Measurements from ENCODE around the gene PTGS1. TPM values are rescaled to one million over a fixed set of nuclear protein-coding genes. Genes with fewer than 3 reads are reported as not detected.

Gene PTGS1
- total RNA-seq, 1 donor from 2014 or later = 13.0 TPM

GRCh38 chr9:122331523-122331927, 39.3 kb upstream of the PTGS1 start:
- intact Hi-C loops (cut with DNase I) = no loop called here
- Histone ChIP-seq H3K27ac (no peak overlapping the region), H3K36me3 (peaks cover 3 to 4% of the 10 kb centered on the region in 2 donors), H3K4me1 (no peaks in the 10 kb centered on the region), H3K4me3 (no peak overlapping the region), H3K27me3 (no peaks in the 10 kb centered on the region), H3K9me3 (no peaks in the 10 kb centered on the region)
- no peak for TF ChIP-seq CTCF (IDR thresholded peaks at IDR 0.05)
- DNase-seq (ENCODE audit: low spot score in 2 of 2) = no peak

GRCh38 chr9:122332083-122332482, 38.7 kb upstream of the PTGS1 start:
- intact Hi-C loops (cut with DNase I) = no loop called here
- no peak for DNase-seq (ENCODE audit: low spot score in 2 of 2)
- Histone ChIP-seq H3K4me3 (no peak overlapping the region), H3K9me3 (no peaks in the 10 kb centered on the region), H3K36me3 (peaks cover 0 to 3% of the 10 kb centered on the region in 2 donors), H3K27me3 (no peaks in the 10 kb centered on the region), H3K4me1 (no peaks in the 10 kb centered on the region), H3K27ac (no peak overlapping the region)
- TF ChIP-seq CTCF (IDR thresholded peaks at IDR 0.05) = no peak

DNA sequence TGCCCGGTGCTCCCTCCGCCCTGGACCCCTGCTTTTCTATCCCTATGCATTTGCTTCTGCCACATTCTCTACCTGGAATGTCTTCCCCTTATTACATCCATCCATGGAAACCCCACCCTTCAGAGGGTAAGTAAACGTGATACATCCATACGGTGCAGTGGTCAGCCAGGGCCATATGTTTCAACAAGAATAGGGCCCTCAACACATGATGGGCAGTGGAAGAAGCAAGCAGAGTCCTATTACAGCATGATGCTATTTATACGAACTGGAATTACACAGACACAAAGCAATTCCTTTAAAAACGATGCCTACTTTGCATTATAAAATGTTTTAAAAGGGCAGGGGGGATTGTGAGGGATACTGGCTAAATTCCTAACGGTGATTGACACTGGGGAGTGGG, 38.2 kb upstream of the PTGS1 start:
- intact Hi-C loops (cut with DNase I) = no loop called here
- TF ChIP-seq CTCF (IDR thresholded peaks at IDR 0.05) = no peak
- H3K36me3 ChIP-seq = peaks cover 0 to 3% of the 10 kb centered on the region in 2 donors
- H3K27me3 ChIP-seq = no peaks in the 10 kb centered on the region
- no peak for DNase-seq (ENCODE audit: low spot score in 2 of 2)
- H3K4me1 ChIP-seq = no peaks in the 10 kb centered on the region
- H3K4me3 ChIP-seq = no peak overlapping the region
- H3K9me3 ChIP-seq = no peaks in the 10 kb centered on the region
- H3K27ac ChIP-seq = no peak overlapping the region

DNA sequence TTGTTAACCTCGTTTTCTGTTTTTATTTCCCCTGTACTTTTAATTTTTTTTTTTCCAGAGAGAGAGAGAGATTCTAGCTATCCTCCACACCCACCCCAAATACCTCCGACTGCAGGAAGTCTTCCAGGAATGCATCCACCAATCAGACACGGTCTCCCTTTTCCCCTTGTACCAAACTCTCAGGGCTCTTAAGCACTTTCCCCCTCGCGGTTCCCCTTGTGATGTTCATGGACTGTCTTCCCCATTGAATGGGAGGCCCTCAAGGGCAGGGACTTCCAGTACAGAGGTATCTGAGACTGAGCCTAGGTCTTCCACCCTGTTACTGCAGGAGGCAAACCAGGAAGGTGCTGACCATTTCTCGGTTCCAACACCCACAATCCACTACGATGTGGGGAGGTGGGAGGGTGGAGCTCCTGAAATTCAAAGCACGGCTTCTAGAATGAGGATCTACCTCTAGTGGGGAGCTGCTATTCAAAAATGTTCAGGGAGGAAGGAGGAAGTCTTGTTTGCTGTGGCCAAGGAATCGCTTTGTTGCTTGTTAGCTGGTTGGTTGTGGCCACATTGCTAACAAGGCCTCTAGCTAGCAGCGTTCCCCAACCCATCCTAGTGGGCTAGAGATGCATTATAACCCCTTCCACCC, 37.5 kb upstream of the PTGS1 start:
- Histone ChIP-seq H3K4me3 (no peak overlapping the region), H3K27me3 (no peaks in the 10 kb centered on the region), H3K4me1 (no peaks in the 10 kb centered on the region), H3K27ac (no peak overlapping the region), H3K36me3 (peaks cover 0 to 3% of the 10 kb centered on the region in 2 donors), H3K9me3 (no peaks in the 10 kb centered on the region)
- intact Hi-C loops (cut with DNase I) = no loop called here
- no peak for TF ChIP-seq CTCF (IDR thresholded peaks at IDR 0.05)
- no peak for DNase-seq (ENCODE audit: low spot score in 2 of 2)

- Histone ChIP-seq H3K9me3 (no peaks in the 10 kb centered on the region), H3K27ac (no peak overlapping the region), H3K4me3 (no peak overlapping the region), H3K4me1 (no peaks in the 10 kb centered on the region), H3K36me3 (peaks cover 0 to 3% of the 10 kb centered on the region in 2 donors), H3K27me3 (no peaks in the 10 kb centered on the region)
- DNase-seq (ENCODE audit: low spot score in 2 of 2) = no peak
- no peak for TF ChIP-seq CTCF (IDR thresholded peaks at IDR 0.05)
- intact Hi-C loops (cut with DNase I) = no loop called here
These were observed 35.9 kb upstream of the PTGS1 start for GRCh38 chr9:122334916-122335315.

DNA sequence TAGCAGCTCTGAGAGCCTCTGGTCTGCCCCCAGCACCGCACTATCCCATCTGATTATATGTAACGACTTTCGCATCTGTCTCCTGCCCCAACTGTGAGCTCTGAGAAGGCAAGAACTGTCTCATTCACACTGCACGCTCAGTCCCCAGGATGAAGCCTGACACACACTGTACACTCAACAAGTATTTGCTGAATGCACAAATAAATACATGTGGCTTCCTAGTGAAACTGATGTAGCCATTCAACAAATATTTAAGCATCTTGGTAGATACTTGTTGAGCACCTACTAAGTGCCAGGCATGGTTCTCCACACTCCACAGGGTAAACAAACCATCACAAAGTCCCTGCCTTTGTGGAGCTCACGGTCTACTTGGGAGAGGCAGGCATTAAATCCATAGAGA, 34.6 kb upstream of the PTGS1 start:
- no peaks in the 10 kb centered on the region for H3K4me1 ChIP-seq
- H3K27me3 ChIP-seq = no peaks in the 10 kb centered on the region
- no peaks in the 10 kb centered on the region for H3K9me3 ChIP-seq
- no peak for DNase-seq (ENCODE audit: low spot score in 2 of 2)
- intact Hi-C loops (cut with DNase I) = no loop called here
- H3K36me3 ChIP-seq = no peaks in the 10 kb centered on the region
- no peak overlapping the region for H3K27ac ChIP-seq
- H3K4me3 ChIP-seq = no peak overlapping the region
- no peak for TF ChIP-seq CTCF (IDR thresholded peaks at IDR 0.05)
